ENCODE measurements around the gene SMYD1.

SMYD1 gene

GRCh38 chr2:88147145-88147544 lies 79.5 kb downstream of the SMYD1 start:
- no peak for DNase-seq

DNA sequence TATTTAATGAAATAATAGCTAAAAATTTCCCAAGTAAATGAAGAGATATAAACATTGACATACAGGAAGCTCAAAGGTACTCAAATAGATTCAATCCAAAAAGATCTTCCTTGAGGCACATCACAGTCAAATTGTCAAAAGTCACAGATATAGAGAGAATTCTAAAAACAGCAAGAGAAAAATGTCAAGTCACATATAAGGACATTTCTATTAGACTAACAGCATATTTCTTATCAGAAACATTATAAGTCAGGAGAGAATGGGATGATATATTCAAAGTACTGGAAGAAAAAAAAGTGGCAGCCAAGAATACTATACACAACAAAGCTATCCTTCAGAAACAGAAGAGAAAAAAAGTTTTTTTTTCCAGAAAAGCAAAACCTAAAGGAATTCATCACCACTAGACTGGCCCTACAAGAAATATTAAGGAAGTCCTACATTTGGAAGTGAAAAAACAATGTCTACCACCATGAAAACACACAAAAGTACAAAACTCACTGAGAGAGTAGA lies 81.4 kb downstream of the SMYD1 start:
- no peak for DNase-seq

- no peak for DNase-seq
Observed at GRCh38 chr2:88159481-88159880, 91.9 kb downstream of the SMYD1 start.

- DNase-seq: peak; percentile 77
Observed at GRCh38 chr2:88159955-88160415, 92.4 kb downstream of the SMYD1 start.

GRCh38 chr2:88160517-88160916 lies 92.9 kb downstream of the SMYD1 start:
- DNase-seq: no peak

DNA sequence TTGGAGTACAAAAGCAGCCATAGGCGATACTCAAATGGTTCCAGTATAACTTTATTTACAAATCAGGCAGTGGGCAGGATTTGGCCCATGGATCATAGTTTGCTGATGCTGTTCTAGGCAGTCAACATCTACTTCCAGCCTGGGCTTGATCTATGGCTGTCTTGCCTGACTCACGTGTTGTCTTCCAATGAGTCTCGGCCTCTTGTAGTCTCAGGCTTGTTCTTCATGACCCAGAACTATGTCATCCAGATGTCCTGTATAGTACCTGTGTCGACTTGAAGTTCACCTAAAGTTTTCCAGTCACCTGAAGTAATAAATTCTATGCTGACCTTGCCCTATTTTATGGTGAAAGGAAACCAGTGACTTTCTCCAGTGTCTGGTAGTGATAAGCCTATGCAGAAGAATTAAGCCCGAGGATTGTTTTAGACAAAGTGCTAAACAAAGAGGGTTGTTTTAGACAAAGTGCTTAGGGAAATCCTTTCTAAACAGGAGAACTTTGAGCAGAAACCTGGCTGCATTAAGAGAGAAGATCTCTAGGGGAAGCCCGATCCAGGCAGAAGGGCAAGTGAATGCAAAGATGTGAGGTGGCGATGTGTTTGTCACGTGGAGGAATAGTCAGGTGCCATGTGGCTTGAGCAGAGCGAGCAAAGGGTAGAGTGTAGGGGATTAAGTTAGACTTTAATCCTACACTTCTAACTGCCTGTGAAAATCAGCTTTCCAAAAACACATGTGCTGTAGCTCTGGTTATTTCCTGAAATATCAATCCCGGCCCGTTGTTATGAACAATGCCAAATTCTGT lies 94.0 kb downstream of the SMYD1 start:
- DNase-seq: no peak
